ENCODE measurements around the gene GAL3ST3.
"Not testable (repeated sequence)": the region's sequence is repeated elsewhere in the genome, so short reads cannot be mapped to it uniquely, and the experiment has no call there.

- TF ChIP-seq CTCF (conservative IDR thresholded peaks at IDR 0.05; ENCODE audit: low read length); EZH2phosphoT487 (IDR thresholded peaks at IDR 0.05; ENCODE audit: borderline replicate concordance, low read depth, low read length): not testable (repeated sequence)
These were observed 30.0 kb upstream of the GAL3ST3 start for GRCh38 chr11:66078949-66079348.
